SK-N-SH (cell line): ENCODE results near the gene DNAJC15. TPM values are rescaled to one million over a fixed set of nuclear protein-coding genes. Genes with fewer than 3 reads are reported as not detected.
"Not testable (repeated sequence)": the region's sequence is repeated elsewhere in the genome, so short reads cannot be mapped to it uniquely, and the experiment has no call there.

ENCODE experiments used
- CTCF ChIA-PET: fragments of 300-600, 350-600 bp; formaldehyde crosslinking; extraction: SDS; loops from one replicate; lab custom pipeline; 2021; lab: Yijun Ruan, JAX
- POLR2A ChIA-PET: fragments of 350-600 bp; sonication (Branson Sonifier 250); formaldehyde crosslinking; extraction: SDS; loops from one replicate; lab custom pipeline; 2020; ENCODE audit warnings: antibody characterized with exemption, inconsistent platforms; lab: Yijun Ruan, JAX
- DNase-seq: peaks from one replicate; pipeline ENCODE4 v3.0.0; 2012
- H2AFZ ChIP-seq: fragments of 200-600 bp; sonication (generic); 2 replicates; pipeline ENCODE4 v1.8.1; 2016; ENCODE audit warnings: antibody characterized with exemption, mild to moderate bottlenecking, low read depth
- H3F3A ChIP-seq: fragments of 200-600 bp; sonication (generic); replicated peaks from 2 replicates; pipeline ENCODE3; 2016; ENCODE audit warnings: antibody characterized with exemption, mild to moderate bottlenecking; ENCODE audit not compliant: insufficient read depth
- H3K27ac ChIP-seq, 2 experiments: fragments of 200-500 bp in 1 of 2; fragments of 200-600 bp in 1 of 2; sonication (Bioruptor generic) in 1 of 2; sonication (generic), shearing (Covaris generic) in 1 of 2; 2 replicates each; pipeline versions ENCODE4 v1.5.1 to v1.6.1; 2014 to 2016; ENCODE audit warnings: low read depth in 2 of 2, inconsistent platforms in 1 of 2, low read length in 1 of 2, mild to moderate bottlenecking in 1 of 2, mixed read lengths in 1 of 2
- H3K27me3 ChIP-seq: fragments of 200-600 bp; sonication (generic), shearing (Covaris generic); 2 replicates; pipeline ENCODE4 v1.6.1; 2016; ENCODE audit warnings: mixed run types; ENCODE audit not compliant: insufficient read depth
- H3K36me3 ChIP-seq, 2 experiments: fragments of 200-500 bp in 1 of 2; fragments of 200-600 bp in 1 of 2; sonication (Bioruptor generic) in 1 of 2; sonication (generic) in 1 of 2; replicated peaks in 1 of 2; 2 replicates each; pipeline versions ENCODE3 to v1.5.1; 2014 to 2016; ENCODE audit warnings: low read length in 1 of 2, mild to moderate bottlenecking in 1 of 2; ENCODE audit not compliant: insufficient read depth in 2 of 2, control insufficient read depth in 1 of 2
- H3K4me1 ChIP-seq, 2 experiments: fragments of 200-500 bp in 1 of 2; fragments of 200-600 bp in 1 of 2; sonication (Bioruptor generic) in 1 of 2; sonication (generic), shearing (Covaris generic) in 1 of 2; 2 replicates each; pipeline versions ENCODE4 v1.5.1 to v1.6.1; 2014 to 2016; ENCODE audit warnings: low read depth in 1 of 2, low read length in 1 of 2, mixed run types in 1 of 2; ENCODE audit not compliant: insufficient read depth in 2 of 2, control insufficient read depth in 1 of 2
- H3K4me2 ChIP-seq: fragments of 200-600 bp; sonication (generic), shearing (Covaris generic); 2 replicates; pipeline ENCODE4 v1.6.1; 2017; ENCODE audit warnings: mixed run types
- H3K4me3 ChIP-seq, 2 experiments: fragments of 200-500 bp in 1 of 2; fragments of 200-600 bp in 1 of 2; sonication (Bioruptor generic) in 1 of 2; sonication (generic), shearing (Covaris generic) in 1 of 2; 2 replicates each; pipeline versions ENCODE4 v1.5.1 to v1.8.1; 2014 to 2016; ENCODE audit warnings: low read depth in 2 of 2, inconsistent platforms in 1 of 2, low read length in 1 of 2, mild to moderate bottlenecking in 1 of 2, mixed read lengths in 1 of 2, moderate library complexity in 1 of 2
- H3K79me2 ChIP-seq: fragments of 200-600 bp; sonication (generic); 2 replicates; pipeline ENCODE4 v1.8.1; 2017; ENCODE audit warnings: mild to moderate bottlenecking; ENCODE audit not compliant: insufficient read depth
- H3K9ac ChIP-seq: fragments of 200-600 bp; sonication (generic); 2 replicates; pipeline ENCODE4 v1.6.1; 2017; ENCODE audit warnings: mixed run types
- H3K9me2 ChIP-seq: fragments of 200-600 bp; sonication (generic); 2 replicates; pipeline ENCODE4 v1.6.1; 2017; ENCODE audit warnings: mixed run types
- H3K9me3 ChIP-seq: fragments of 200-600 bp; sonication (generic); 2 replicates; pipeline ENCODE4 v1.6.1; 2017; ENCODE audit warnings: mixed run types, mild to moderate bottlenecking, moderate library complexity
- H4K20me1 ChIP-seq: fragments of 200-600 bp; sonication (generic); 2 replicates; pipeline ENCODE4 v1.6.1; 2017; ENCODE audit warnings: mild to moderate bottlenecking, mixed run types; ENCODE audit not compliant: insufficient read depth
- CHD2 ChIP-seq: fragments of 150-350 bp; IDR thresholded peaks from 2 replicates; pipeline ENCODE4 v1.6.1; 2018; ENCODE audit warnings: low read length; ENCODE audit not compliant: partially characterized antibody
- ELF1 ChIP-seq: IDR thresholded peaks from 2 replicates; pipeline ENCODE4 v1.4.0; 2012
- GATA2 ChIP-seq: sonication (generic); formaldehyde crosslinking; IDR thresholded peaks from 2 replicates; pipeline ENCODE4 v1.5.0; 2020; ENCODE audit warnings: mild to moderate bottlenecking, missing genetic modification reagents
- IRF3 ChIP-seq: fragments of 150-350 bp; IDR thresholded peaks from 2 replicates; pipeline ENCODE4 v1.6.1; 2016; ENCODE audit warnings: mild to moderate bottlenecking, low read depth, low read length
- MAX ChIP-seq: IDR thresholded peaks from 2 replicates; pipeline ENCODE4 v1.4.0; 2012; ENCODE audit warnings: low read depth
- POLR2AphosphoS5 ChIP-seq: IDR thresholded peaks from 2 replicates; pipeline ENCODE4 v1.6.1; 2012; ENCODE audit warnings: low read depth, low read length
- RAD21 ChIP-seq: IDR thresholded peaks from 2 replicates; pipeline ENCODE4 v1.6.1; 2012; ENCODE audit warnings: mild to moderate bottlenecking, low read length
- RXRA ChIP-seq: IDR thresholded peaks from 2 replicates; pipeline ENCODE4 v1.4.0; 2012; ENCODE audit warnings: low read depth, mild to moderate bottlenecking, borderline replicate concordance
- TCF12 ChIP-seq: IDR thresholded peaks from 2 replicates; pipeline ENCODE4 v1.4.0; 2012
- TEAD4 ChIP-seq: IDR thresholded peaks from 2 replicates; pipeline ENCODE4 v1.4.0; 2012; ENCODE audit warnings: mild to moderate bottlenecking, borderline replicate concordance; ENCODE audit not compliant: insufficient read depth
- ZBTB33 ChIP-seq: IDR thresholded peaks from 2 replicates; pipeline ENCODE4 v1.4.0; 2012; ENCODE audit warnings: low read depth, borderline replicate concordance
- whole genome bisulfite sequencing: methylation state at CpG from one replicate; pipeline ENCODE4 v1.1.6; 2017; ENCODE audit warnings: low lambda C conversion rate; 5-methylcytosine and 5-hydroxymethylcytosine counted together
- polyA plus RNA-seq, 3 experiments: library from polyadenylated mRNA; depleted of rRNA; stranded (reverse); fragments of >200 nt; gene quantifications; 2 replicates each; pipeline ENCODE4 v1.2.3, GENCODE V29; 2012

DNAJC15 gene
- polyA plus RNA-seq, 1 of the 3 experiments (the other 2 are of a cell fraction), result 18.4 TPM

- 83% methylated on average over 10 of the region's 10 CpGs for WGBS
- H3K4me1 ChIP-seq, result peaks cover 0 to 5% of the 10 kb centered on the region in 2 experiments; a peak in 1 of 4 replicates
- no peaks in the 10 kb centered on the region for H3K36me3 ChIP-seq
- ChIA-PET POLR2A (no interaction called here), CTCF (interaction anchor here (0.6 to 0.7 kb wide), 2 partner anchors 250 to 798 kb away, joined by 3 read pairs; no protein-coding TSS in a partner anchor)
- H3K9me2 ChIP-seq, result no peaks in the 10 kb centered on the region
- DNase-seq, result peak; percentile 38
- TF ChIP-seq GATA2 (CRISPR knock-in tag) (no peak), POLR2AphosphoS5 (no peak), RXRA (no peak), CHD2 (no peak), TCF12 (no peak), MAX (no peak)
- TF ChIP-seq, all 33 proteins: peak for 0
- no peaks in the 10 kb centered on the region for H3K27me3 ChIP-seq
- H3K4me3 ChIP-seq, result no peak overlapping the region
- H3K4me2 ChIP-seq, result no peak overlapping the region
- H2AFZ ChIP-seq, result no peak overlapping the region
- no peaks in the 10 kb centered on the region for H4K20me1 ChIP-seq
- no peaks in the 10 kb centered on the region for H3K9me3 ChIP-seq
- no peaks in the 10 kb centered on the region for H3F3A ChIP-seq
- no peak overlapping the region for H3K27ac ChIP-seq
- H3K79me2 ChIP-seq, result no peaks in the 10 kb centered on the region
- H3K9ac ChIP-seq, result no peak overlapping the region
Observed at GRCh38 chr13:42990291-42991232, 32.8 kb upstream of the DNAJC15 start.

- H3K27me3 ChIP-seq, H3K79me2 ChIP-seq, H3K36me3 ChIP-seq, H2AFZ ChIP-seq, H3K9me3 ChIP-seq, POLR2A ChIA-PET, H4K20me1 ChIP-seq, H3K9ac ChIP-seq, H3K9me2 ChIP-seq, H3K27ac ChIP-seq, H3K4me1 ChIP-seq, H3K4me3 ChIP-seq, CTCF ChIA-PET, DNase-seq, H3K4me2 ChIP-seq, H3F3A ChIP-seq: not testable (repeated sequence)
- WGBS, result 97% methylated on average over 15 of the region's 15 CpGs
Observed at GRCh38 chr13:42991233-42991897, 32.0 kb upstream of the DNAJC15 start.

- Histone ChIP-seq H3K79me2 (no peaks in the 10 kb centered on the region), H3F3A (peaks cover 5% of the 10 kb centered on the region), H3K9ac (no peak within 1 kb of the TSS), H3K9me2 (no peaks in the 10 kb centered on the region), H3K27me3 (no peaks in the 10 kb centered on the region), H3K27ac (no peak within 1 kb of the TSS), H3K9me3 (no peaks in the 10 kb centered on the region), H3K4me3 (no peak within 1 kb of the TSS), H2AFZ (no peak within 1 kb of the TSS), H3K4me2 (no peak within 1 kb of the TSS), H3K36me3 (no peaks in the 10 kb centered on the region), H4K20me1 (no peaks in the 10 kb centered on the region), H3K4me1 (peaks cover 0 to 4% of the 10 kb centered on the region in 2 experiments; a peak in 2 of 4 replicates)
- WGBS, result 91% methylated on average over 21 of the region's 45 CpGs
- ChIA-PET POLR2A (no interaction called here), CTCF (no interaction called here)
- DNase-seq, result no peak
- no peak for TF ChIP-seq TEAD4
- no peak for TF ChIP-seq IRF3
- no peak for TF ChIP-seq ZBTB33
- TF ChIP-seq ELF1, result no peak
- TF ChIP-seq TCF12, result no peak
- no peak for TF ChIP-seq RAD21
Observed at GRCh38 chr13:42991898-42992763, 31.3 kb upstream of the DNAJC15 start, which contains the start of gene EPSTI1. Gene EPSTI1, minus strand, starts transcription at chr13:42992241. Its CDS starts 76 bp downstream, at chr13:42992165.
